ENCODE measurements around the gene KIZ.

The KIZ gene

DNA sequence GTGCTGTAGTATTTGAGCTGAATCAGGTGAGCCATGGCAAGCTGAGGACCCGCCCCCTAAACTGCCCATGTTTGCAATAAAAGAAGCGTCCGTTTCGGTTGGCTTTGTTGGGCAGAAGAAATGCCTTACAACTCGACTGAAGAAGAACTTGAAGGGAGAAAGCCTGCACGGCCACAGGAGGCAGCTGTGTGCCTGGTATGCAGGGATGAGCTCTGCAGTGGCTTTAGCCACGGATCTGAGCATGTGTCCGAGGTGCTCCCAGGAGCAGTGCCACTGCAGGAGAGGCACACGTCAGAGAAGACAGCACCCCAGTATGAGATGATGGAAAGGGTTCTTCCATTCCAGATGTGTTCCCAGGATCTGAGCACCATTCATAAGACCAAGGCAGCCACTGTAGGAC, 23.5 kb downstream of the KIZ start:
- TF ChIP-seq, protein P1, sequence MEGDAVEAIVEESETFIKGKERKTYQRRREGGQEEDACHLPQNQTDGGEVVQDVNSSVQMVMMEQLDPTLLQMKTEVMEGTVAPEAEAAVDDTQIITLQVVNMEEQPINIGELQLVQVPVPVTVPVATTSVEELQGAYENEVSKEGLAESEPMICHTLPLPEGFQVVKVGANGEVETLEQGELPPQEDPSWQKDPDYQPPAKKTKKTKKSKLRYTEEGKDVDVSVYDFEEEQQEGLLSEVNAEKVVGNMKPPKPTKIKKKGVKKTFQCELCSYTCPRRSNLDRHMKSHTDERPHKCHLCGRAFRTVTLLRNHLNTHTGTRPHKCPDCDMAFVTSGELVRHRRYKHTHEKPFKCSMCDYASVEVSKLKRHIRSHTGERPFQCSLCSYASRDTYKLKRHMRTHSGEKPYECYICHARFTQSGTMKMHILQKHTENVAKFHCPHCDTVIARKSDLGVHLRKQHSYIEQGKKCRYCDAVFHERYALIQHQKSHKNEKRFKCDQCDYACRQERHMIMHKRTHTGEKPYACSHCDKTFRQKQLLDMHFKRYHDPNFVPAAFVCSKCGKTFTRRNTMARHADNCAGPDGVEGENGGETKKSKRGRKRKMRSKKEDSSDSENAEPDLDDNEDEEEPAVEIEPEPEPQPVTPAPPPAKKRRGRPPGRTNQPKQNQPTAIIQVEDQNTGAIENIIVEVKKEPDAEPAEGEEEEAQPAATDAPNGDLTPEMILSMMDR (IDR thresholded peaks at IDR 0.05; ENCODE audit: borderline replicate concordance, insufficient read depth, low read depth, low read length) = no peak
- H3K4me3 ChIP-seq (ENCODE audit: low read depth, low read length) = no peak overlapping the region

GRCh38 chr20:21151791-21152190, 25.9 kb downstream of the KIZ start:
- no peak overlapping the region for H3K4me3 ChIP-seq (ENCODE audit: low read depth, low read length)
- TF ChIP-seq, protein P1 (IDR thresholded peaks at IDR 0.05; ENCODE audit: borderline replicate concordance, insufficient read depth, low read depth, low read length) = no peak

DNA sequence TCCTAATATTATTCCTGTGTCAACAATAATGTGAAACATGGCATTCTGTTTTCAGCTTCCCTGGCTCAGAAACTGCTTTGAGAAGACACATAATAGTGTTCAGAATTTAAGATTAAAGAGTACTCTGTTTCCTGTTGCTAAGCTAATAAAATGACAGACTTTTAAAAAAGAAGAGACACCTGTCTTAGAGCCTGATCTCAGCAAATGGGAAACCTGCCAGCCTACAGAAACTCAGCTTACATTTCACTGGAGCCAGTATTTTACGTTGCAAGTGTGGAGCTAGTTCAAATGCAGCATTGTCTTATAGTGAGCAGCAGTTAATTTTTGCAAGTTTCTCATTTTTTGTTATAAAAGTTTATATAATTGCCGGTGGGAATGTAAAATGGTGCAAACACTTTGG, 28.8 kb downstream of the KIZ start:
- TF ChIP-seq, protein P1 (IDR thresholded peaks at IDR 0.05; ENCODE audit: borderline replicate concordance, insufficient read depth, low read depth, low read length) = no peak
- no peak overlapping the region for H3K4me3 ChIP-seq (ENCODE audit: low read depth, low read length)

- H3K4me3 ChIP-seq (ENCODE audit: low read depth, low read length) = no peak overlapping the region
- TF ChIP-seq, protein P1 (IDR thresholded peaks at IDR 0.05; ENCODE audit: borderline replicate concordance, insufficient read depth, low read depth, low read length) = no peak
Measured at GRCh38 chr20:21155268-21155667, 29.4 kb downstream of the KIZ start.

GRCh38 chr20:21156266-21156665, 30.4 kb downstream of the KIZ start:
- TF ChIP-seq, protein P1 (IDR thresholded peaks at IDR 0.05; ENCODE audit: borderline replicate concordance, insufficient read depth, low read depth, low read length) = no peak
- H3K4me3 ChIP-seq (ENCODE audit: low read depth, low read length) = no peak overlapping the region

DNA sequence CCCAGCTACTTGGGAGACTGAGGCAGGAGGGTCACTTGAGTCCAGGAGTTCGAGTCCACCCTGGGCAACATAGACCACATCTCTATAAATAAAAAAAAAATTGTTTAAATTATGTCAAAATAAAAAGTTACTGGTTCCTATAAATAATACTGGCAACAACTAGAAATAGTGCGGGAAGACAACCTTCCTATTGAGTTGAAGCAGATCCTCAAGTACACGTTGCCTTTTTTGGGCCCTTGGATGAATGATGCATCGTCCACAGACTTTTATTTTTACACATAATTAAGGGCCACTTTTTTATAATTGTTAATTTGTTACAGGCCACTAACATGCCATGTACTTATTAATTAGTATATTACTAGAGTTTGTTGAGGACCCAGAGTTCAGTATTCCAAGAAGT, 31.1 kb downstream of the KIZ start:
- TF ChIP-seq, protein P1 (IDR thresholded peaks at IDR 0.05; ENCODE audit: borderline replicate concordance, insufficient read depth, low read depth, low read length) = no peak
- no peak overlapping the region for H3K4me3 ChIP-seq (ENCODE audit: low read depth, low read length)

- H3K4me3 ChIP-seq (ENCODE audit: low read depth, low read length) = no peak overlapping the region
- TF ChIP-seq, protein P1 (IDR thresholded peaks at IDR 0.05; ENCODE audit: borderline replicate concordance, insufficient read depth, low read depth, low read length) = no peak
Measured at GRCh38 chr20:21159658-21160380, 33.9 kb downstream of the KIZ start.

Data from GM12875 (cell line).